Measurements from ENCODE around the gene MGAM2. TPM values are rescaled to one million over a fixed set of nuclear protein-coding genes. Genes with fewer than 3 reads are reported as not detected.

Gene MGAM2
- total and polyA plus RNA-seq, 2 donors (not counting 1 experiment from before 2014, with no cell fraction given) = not detected

GRCh38 chr7:142185069-142185468, 73.6 kb downstream of the MGAM2 start:
- Mint-ChIP-seq H3K4me3 (no peak overlapping the region), H3K9me3 (ENCODE audit: insufficient read depth) (no peaks in the 10 kb centered on the region), H3K4me1 (no peaks in the 10 kb centered on the region), H3K27me3 (peaks cover 13% of the 10 kb centered on the region), H3K27ac (no peak overlapping the region)
- ChIA-PET POLR2A (no interaction called here), CTCF (no interaction called here)
- TF ChIP-seq EZH2 (IDR thresholded peaks at IDR 0.05; ENCODE audit: borderline replicate concordance, insufficient read depth, low read depth, low read length, poor library complexity, severe bottlenecking) = no peak
- TF ChIP-seq, protein P1, sequence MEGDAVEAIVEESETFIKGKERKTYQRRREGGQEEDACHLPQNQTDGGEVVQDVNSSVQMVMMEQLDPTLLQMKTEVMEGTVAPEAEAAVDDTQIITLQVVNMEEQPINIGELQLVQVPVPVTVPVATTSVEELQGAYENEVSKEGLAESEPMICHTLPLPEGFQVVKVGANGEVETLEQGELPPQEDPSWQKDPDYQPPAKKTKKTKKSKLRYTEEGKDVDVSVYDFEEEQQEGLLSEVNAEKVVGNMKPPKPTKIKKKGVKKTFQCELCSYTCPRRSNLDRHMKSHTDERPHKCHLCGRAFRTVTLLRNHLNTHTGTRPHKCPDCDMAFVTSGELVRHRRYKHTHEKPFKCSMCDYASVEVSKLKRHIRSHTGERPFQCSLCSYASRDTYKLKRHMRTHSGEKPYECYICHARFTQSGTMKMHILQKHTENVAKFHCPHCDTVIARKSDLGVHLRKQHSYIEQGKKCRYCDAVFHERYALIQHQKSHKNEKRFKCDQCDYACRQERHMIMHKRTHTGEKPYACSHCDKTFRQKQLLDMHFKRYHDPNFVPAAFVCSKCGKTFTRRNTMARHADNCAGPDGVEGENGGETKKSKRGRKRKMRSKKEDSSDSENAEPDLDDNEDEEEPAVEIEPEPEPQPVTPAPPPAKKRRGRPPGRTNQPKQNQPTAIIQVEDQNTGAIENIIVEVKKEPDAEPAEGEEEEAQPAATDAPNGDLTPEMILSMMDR (IDR thresholded peaks at IDR 0.05) = no peak
- Histone ChIP-seq H3K36me3 (replicated peaks in 1 of 2; ENCODE audit: control extremely low read depth in 1 of 2, control insufficient read depth in 1 of 2, extremely low read depth in 1 of 2, insufficient read depth in 2 of 2, low read length in 1 of 2) (no peaks in the 10 kb centered on the region), H3K27me3 (replicated peaks in 1 of 4; ENCODE audit: control extremely low read depth in 1 of 4, control insufficient read depth in 3 of 4, insufficient read depth in 4 of 4, low read length in 3 of 4) (no peaks in the 10 kb centered on the region), H3K9me3 (ENCODE audit: control extremely low read depth in 1 of 3, control insufficient read depth in 2 of 3, insufficient read depth in 1 of 3, low read length in 2 of 3) (no peaks in the 10 kb centered on the region), H3K4me3 (ENCODE audit: control extremely low read depth in 1 of 5, extremely low read depth in 1 of 5, insufficient read depth in 1 of 5, low read depth in 2 of 5, low read length in 4 of 5) (no peak overlapping the region), H3K27ac (ENCODE audit: low read length in 2 of 2) (no peak overlapping the region), H2AFZ (ENCODE audit: insufficient read depth, low read depth, low read length, poor library complexity, severe bottlenecking) (no peak overlapping the region), H4K20me1 (ENCODE audit: control insufficient read depth, insufficient read depth, low read length, poor library complexity, severe bottlenecking) (no peaks in the 10 kb centered on the region), H3K4me2 (replicated peaks; ENCODE audit: low read depth, low read length, poor library complexity, severe bottlenecking) (no peak overlapping the region), H3K79me2 (ENCODE audit: control insufficient read depth, insufficient read depth, low read length) (no peaks in the 10 kb centered on the region), H3K4me1 (ENCODE audit: control insufficient read depth in 2 of 2, insufficient read depth in 2 of 2, low read length in 2 of 2) (no peaks in the 10 kb centered on the region), H3K9ac (ENCODE audit: low read length) (no peak overlapping the region)
- intact Hi-C loops (cut with micrococcal nuclease) = loop anchor here (10.0 kb wide), 1 partner anchor 210 kb away; the partner anchor contains the start of gene TAS2R38
- ATAC-seq (ENCODE audit: low read depth) (no peak), DNase-seq (no peak)
- WGBS (ENCODE audit: insufficient coverage) = no CpG with 5 or more reads among the region's 3 CpGs

- H3K27me3 Mint-ChIP-seq = peaks cover 13% of the 10 kb centered on the region
- Histone ChIP-seq H3K27ac (ENCODE audit: low read length in 2 of 2) (no peak overlapping the region), H3K4me1 (ENCODE audit: control insufficient read depth in 2 of 2, insufficient read depth in 2 of 2, low read length in 2 of 2) (no peaks in the 10 kb centered on the region), H2AFZ (ENCODE audit: insufficient read depth, low read depth, low read length, poor library complexity, severe bottlenecking) (no peak overlapping the region), H4K20me1 (ENCODE audit: control insufficient read depth, insufficient read depth, low read length, poor library complexity, severe bottlenecking) (no peaks in the 10 kb centered on the region), H3K36me3 (replicated peaks in 1 of 2; ENCODE audit: control extremely low read depth in 1 of 2, control insufficient read depth in 1 of 2, extremely low read depth in 1 of 2, insufficient read depth in 2 of 2, low read length in 1 of 2) (no peaks in the 10 kb centered on the region), H3K79me2 (ENCODE audit: control insufficient read depth, insufficient read depth, low read length) (no peaks in the 10 kb centered on the region), H3K27me3 (replicated peaks in 1 of 4; ENCODE audit: control extremely low read depth in 1 of 4, control insufficient read depth in 3 of 4, insufficient read depth in 4 of 4, low read length in 3 of 4) (no peaks in the 10 kb centered on the region), H3K4me2 (replicated peaks; ENCODE audit: low read depth, low read length, poor library complexity, severe bottlenecking) (no peak overlapping the region), H3K9ac (ENCODE audit: low read length) (no peak overlapping the region), H3K4me3 (ENCODE audit: control extremely low read depth in 1 of 5, extremely low read depth in 1 of 5, insufficient read depth in 1 of 5, low read depth in 2 of 5, low read length in 4 of 5) (no peak overlapping the region), H3K9me3 (ENCODE audit: control extremely low read depth in 1 of 3, control insufficient read depth in 2 of 3, insufficient read depth in 1 of 3, low read length in 2 of 3) (peaks cover 0 to 2% (median 0%) of the 10 kb centered on the region in 3 donors)
- H3K9me3 Mint-ChIP-seq (ENCODE audit: insufficient read depth) = no peaks in the 10 kb centered on the region
- no peak overlapping the region for H3K4me3 Mint-ChIP-seq
- ChIA-PET POLR2A (no interaction called here), CTCF (no interaction called here)
- 51% methylated on average over 5 of the region's 5 CpGs for WGBS (ENCODE audit: insufficient coverage)
- H3K4me1 Mint-ChIP-seq = no peaks in the 10 kb centered on the region
- TF ChIP-seq, protein P1 (IDR thresholded peaks at IDR 0.05) = no peak
- TF ChIP-seq EZH2 (IDR thresholded peaks at IDR 0.05; ENCODE audit: borderline replicate concordance, insufficient read depth, low read depth, low read length, poor library complexity, severe bottlenecking) = no peak
- intact Hi-C loops (cut with micrococcal nuclease) = loop anchor here (10.0 kb wide), 1 partner anchor 211 kb away; the partner anchor contains the start of gene TAS2R38
- ATAC-seq (ENCODE audit: low read depth) = no peak
- no peak overlapping the region for H3K27ac Mint-ChIP-seq
- no peak for DNase-seq
Observed at GRCh38 chr7:142185801-142186200, 74.3 kb downstream of the MGAM2 start.
